HEK293T (cell line): ENCODE data around the gene GRAMD1B.

Experiments used
- CTCF ChIA-PET: fragments of 350-600 bp; formaldehyde crosslinking; extraction: SDS; loops from one replicate; lab custom pipeline; 2021; ENCODE audit warnings: antibody characterized with exemption, inconsistent platforms; lab: Yijun Ruan, JAX
- POLR2A ChIA-PET: fragments of 350-600 bp; formaldehyde crosslinking; extraction: SDS; loops from one replicate; lab custom pipeline; 2020; ENCODE audit warnings: antibody characterized with exemption, inconsistent platforms; lab: Yijun Ruan, JAX
- DNase-seq: peaks from one replicate; pipeline ENCODE4 v3.0.0; 2012; ENCODE audit warnings: mixed read lengths; ENCODE audit errors: extremely low spot score
- ARNT ChIP-seq: fragments of 450-650 bp; IDR thresholded peaks from 2 replicates; pipeline ENCODE4 v1.6.1; 2017; ENCODE audit warnings: mild to moderate bottlenecking
- BHLHE40 ChIP-seq: fragments of 450-650 bp; IDR thresholded peaks from 2 replicates; pipeline ENCODE4 v1.6.1; 2016; ENCODE audit warnings: mild to moderate bottlenecking, moderate library complexity, borderline replicate concordance
- CTBP1 ChIP-seq: fragments of 450-650 bp; IDR thresholded peaks from 2 replicates; pipeline ENCODE4 v1.6.1; 2016; ENCODE audit warnings: borderline replicate concordance
- ELF4 ChIP-seq: fragments of 450-650 bp; IDR thresholded peaks from 2 replicates; pipeline ENCODE4 v1.6.1; 2017; ENCODE audit warnings: antibody characterized with exemption
- FOXA1 ChIP-seq: fragments of 450-650 bp; IDR thresholded peaks from 2 replicates; pipeline ENCODE4 v1.6.1; 2016; ENCODE audit warnings: mild to moderate bottlenecking
- FOXK2 ChIP-seq: fragments of 450-650 bp; IDR thresholded peaks from 2 replicates; pipeline ENCODE4 v1.6.1; 2016; ENCODE audit warnings: mild to moderate bottlenecking
- FOXM1 ChIP-seq: fragments of 450-650 bp; IDR thresholded peaks from 2 replicates; pipeline ENCODE4 v1.6.1; 2017; ENCODE audit warnings: mild to moderate bottlenecking, borderline replicate concordance
- HDGF ChIP-seq: fragments of 450-650 bp; IDR thresholded peaks from 2 replicates; pipeline ENCODE4 v1.6.1; 2017; ENCODE audit warnings: antibody characterized with exemption, borderline replicate concordance
- L3MBTL2 ChIP-seq: fragments of 450-650 bp; conservative IDR thresholded peaks from 2 replicates; pipeline ENCODE4 v1.6.1; 2016; ENCODE audit warnings: mild to moderate bottlenecking
- LEF1 ChIP-seq: fragments of 450-650 bp; IDR thresholded peaks from 2 replicates; pipeline ENCODE4 v1.6.1; 2017; ENCODE audit warnings: mild to moderate bottlenecking, borderline replicate concordance
- NFRKB ChIP-seq: fragments of 450-650 bp; IDR thresholded peaks from 2 replicates; pipeline ENCODE4 v1.6.1; 2016; ENCODE audit warnings: mild to moderate bottlenecking, moderate library complexity
- PKNOX1 ChIP-seq: fragments of 450-650 bp; IDR thresholded peaks from 2 replicates; pipeline ENCODE4 v1.6.1; 2016
- SP1 ChIP-seq: fragments of 450-650 bp; IDR thresholded peaks from 2 replicates; pipeline ENCODE4 v1.6.1; 2017
- SUZ12 ChIP-seq: fragments of 450-650 bp; IDR thresholded peaks from 2 replicates; pipeline ENCODE4 v1.6.1; 2016; ENCODE audit warnings: mild to moderate bottlenecking
- TARDBP ChIP-seq: fragments of 450-650 bp; IDR thresholded peaks from 2 replicates; pipeline ENCODE4 v1.6.1; 2016
- ZNF384 ChIP-seq: fragments of 450-650 bp; IDR thresholded peaks from 2 replicates; pipeline ENCODE4 v1.6.1; 2016

GRAMD1B gene

GRCh38 chr11:123421589-123421988, 8.5 kb upstream of the GRAMD1B start:
- no peak for TF ChIP-seq ARNT
- TF ChIP-seq NFRKB, result no peak
- TF ChIP-seq ELF4, result no peak
- TF ChIP-seq FOXK2, result no peak
- TF ChIP-seq FOXM1, result no peak
- TF ChIP-seq BHLHE40, result no peak
- no peak for TF ChIP-seq SUZ12
- no peak for TF ChIP-seq CTBP1
- no peak for TF ChIP-seq HDGF
- no peak for TF ChIP-seq PKNOX1
- no peak for TF ChIP-seq TARDBP
- no peak for TF ChIP-seq LEF1
- TF ChIP-seq ZNF384, result no peak
- no peak for TF ChIP-seq SP1
- no peak for TF ChIP-seq L3MBTL2
- TF ChIP-seq FOXA1, result no peak
- DNase-seq, result no peak
- ChIA-PET POLR2A (no interaction called here), CTCF (no interaction called here)

DNA sequence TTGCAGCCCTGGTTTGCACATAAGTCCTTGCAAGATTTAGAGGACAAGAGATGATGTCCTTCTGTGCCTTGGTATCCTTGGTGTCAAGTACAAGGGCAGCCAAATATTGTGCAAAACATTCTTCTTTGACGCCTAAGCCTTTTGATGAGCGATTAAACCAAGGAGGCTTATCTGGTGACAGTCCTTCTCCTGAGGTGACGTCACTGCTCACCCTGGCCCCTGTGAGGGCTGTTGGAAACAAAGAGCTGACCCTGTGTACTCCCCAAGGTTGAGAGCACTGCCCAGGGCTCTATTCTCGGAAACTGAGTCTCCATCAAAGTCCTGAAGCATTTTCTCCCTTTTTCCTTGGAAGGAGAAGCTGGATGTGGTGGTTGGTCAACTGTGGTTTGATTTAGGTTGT, 4.7 kb upstream of the GRAMD1B start:
- CTCF ChIA-PET, result interaction anchor here (1.0 kb wide), 1 partner anchor 18 kb away, joined by 3 read pairs; no protein-coding TSS in a partner anchor
- TF ChIP-seq NFRKB (no peak), FOXK2 (no peak), ZNF384 (no peak), PKNOX1 (no peak), HDGF (no peak), ARNT (no peak), L3MBTL2 (no peak), SP1 (no peak), FOXM1 (no peak), ELF4 (no peak), FOXA1 (no peak), LEF1 (no peak), BHLHE40 (no peak), TARDBP (no peak), CTBP1 (no peak), SUZ12 (no peak)
- no peak for DNase-seq
- POLR2A ChIA-PET, result no interaction called here

- CTCF ChIA-PET, result interaction anchor here (2.1 kb wide), 1 partner anchor 19 kb away, joined by 10 read pairs; no protein-coding TSS in a partner anchor
Measured at GRCh38 chr11:123426789-123427188, 3.3 kb upstream of the GRAMD1B start.

GRCh38 chr11:123427405-123427804, 2.7 kb upstream of the GRAMD1B start:
- no peak for DNase-seq
- ChIA-PET POLR2A (no interaction called here), CTCF (interaction anchor here (2.1 kb wide), 1 partner anchor 20 kb away, joined by 10 read pairs; no protein-coding TSS in a partner anchor)
- no peak for TF ChIP-seq L3MBTL2
- TF ChIP-seq CTBP1, result no peak
- TF ChIP-seq LEF1, result no peak
- no peak for TF ChIP-seq PKNOX1
- no peak for TF ChIP-seq ZNF384
- no peak for TF ChIP-seq FOXM1
- TF ChIP-seq ARNT, result no peak
- TF ChIP-seq SUZ12, result no peak
- no peak for TF ChIP-seq SP1
- no peak for TF ChIP-seq NFRKB
- TF ChIP-seq TARDBP, result no peak
- no peak for TF ChIP-seq HDGF
- no peak for TF ChIP-seq BHLHE40
- no peak for TF ChIP-seq FOXK2
- TF ChIP-seq FOXA1, result no peak
- TF ChIP-seq ELF4, result no peak

More at GRCh38 chr11:123426789-123427188, 3.3 kb upstream of the GRAMD1B start:
- POLR2A ChIA-PET, result no interaction called here
- TF ChIP-seq ARNT (no peak), SUZ12 (no peak), HDGF (no peak), SP1 (no peak), ELF4 (no peak), NFRKB (no peak), LEF1 (no peak), PKNOX1 (no peak), TARDBP (no peak), CTBP1 (no peak), FOXK2 (no peak), BHLHE40 (no peak)
- DNase-seq, result no peak

GRCh38 chr11:123428116-123428715, 1.9 kb upstream of the GRAMD1B start:
- DNase-seq, result no peak
- CTCF ChIA-PET, result interaction anchor here (2.1 kb wide), 1 partner anchor 20 kb away, joined by 10 read pairs; no protein-coding TSS in a partner anchor
- no peak for TF ChIP-seq LEF1
- no peak for TF ChIP-seq FOXA1
- no peak for TF ChIP-seq CTBP1
- no peak for TF ChIP-seq HDGF
- no peak for TF ChIP-seq SP1
- no peak for TF ChIP-seq ARNT
- TF ChIP-seq BHLHE40, result no peak
- TF ChIP-seq ZNF384, result no peak
- POLR2A ChIA-PET, result no interaction called here
